ENCODE results near the gene KDM8.

Gene KDM8

DNA sequence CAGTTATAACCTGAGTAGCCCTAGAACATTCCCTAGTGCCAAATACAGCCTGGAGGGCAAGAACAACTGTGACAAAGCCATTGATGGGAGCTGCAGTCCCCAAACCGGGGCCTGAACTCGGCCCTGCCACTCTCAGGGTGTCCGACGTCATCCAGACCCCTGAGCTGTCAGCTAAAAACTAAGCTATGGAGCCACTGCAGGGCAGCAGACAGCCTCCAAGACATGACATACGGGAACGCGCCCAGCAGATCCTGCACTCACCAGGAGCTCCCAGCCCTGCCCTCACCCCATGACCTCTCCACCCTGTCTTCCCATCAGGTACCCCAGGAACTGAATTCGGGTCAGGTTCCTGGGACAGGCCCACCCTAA lies 28.4 kb downstream of the KDM8 start:
- DNase-seq, result no peak

GRCh38 chr16:27232061-27232900 lies 29.0 kb downstream of the KDM8 start:
- no peak for DNase-seq

DNA sequence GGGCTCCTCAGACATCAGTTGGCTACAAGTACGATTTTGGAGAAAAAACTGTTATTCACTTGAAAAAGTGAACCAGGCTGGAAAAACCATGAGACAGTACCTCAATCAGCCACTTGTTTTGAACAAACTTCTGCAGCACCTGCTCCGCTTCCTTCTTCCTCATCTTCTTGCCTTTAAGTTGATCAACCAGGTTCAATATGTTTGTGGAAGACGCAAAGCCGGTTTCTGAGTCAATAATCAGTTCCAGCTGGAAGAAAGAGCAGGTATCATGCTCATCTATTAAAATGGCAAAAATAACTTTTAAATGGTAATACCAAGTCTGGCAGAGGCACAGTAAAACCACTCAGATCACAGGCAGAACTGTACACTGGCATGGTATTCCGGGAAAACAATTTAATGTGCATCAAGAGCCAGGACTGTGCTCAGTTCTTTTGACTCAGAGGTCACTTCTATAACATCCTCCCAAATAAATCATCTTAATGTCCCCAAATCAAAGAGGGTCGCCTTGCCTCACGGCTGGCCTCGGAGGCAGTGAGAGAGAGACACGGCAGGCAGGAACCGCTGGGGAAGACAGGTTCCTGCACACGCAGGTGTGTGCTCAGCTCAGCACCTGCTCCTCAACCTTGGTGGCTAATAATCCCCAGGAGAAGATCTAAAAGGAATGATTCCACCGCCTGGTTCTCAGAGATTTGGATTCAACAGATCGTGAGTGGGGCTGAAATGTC lies 29.7 kb downstream of the KDM8 start:
- no peak for DNase-seq

- no peak for DNase-seq
Measured at GRCh38 chr16:27233731-27234130, 30.4 kb downstream of the KDM8 start.

DNA sequence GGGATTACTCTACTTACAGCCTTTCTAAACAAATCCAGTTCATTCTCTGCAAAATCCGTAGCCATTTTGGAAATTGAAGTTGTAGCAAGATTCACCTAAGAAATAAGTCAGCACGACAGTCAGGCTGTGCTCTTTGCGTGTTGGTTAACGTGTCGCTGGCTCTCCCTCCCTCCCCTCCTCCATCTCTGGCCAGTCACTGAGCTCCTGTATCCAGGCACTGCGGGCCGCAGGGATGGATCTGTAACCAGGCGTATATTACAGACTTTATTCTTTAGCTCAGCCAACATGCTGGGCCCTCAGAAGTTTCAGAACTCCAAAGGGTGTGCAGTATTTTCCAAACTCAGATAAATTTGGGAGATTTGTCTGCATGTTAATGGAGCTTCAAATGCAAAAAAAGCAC lies 30.8 kb downstream of the KDM8 start:
- DNase-seq, result no peak

DNA sequence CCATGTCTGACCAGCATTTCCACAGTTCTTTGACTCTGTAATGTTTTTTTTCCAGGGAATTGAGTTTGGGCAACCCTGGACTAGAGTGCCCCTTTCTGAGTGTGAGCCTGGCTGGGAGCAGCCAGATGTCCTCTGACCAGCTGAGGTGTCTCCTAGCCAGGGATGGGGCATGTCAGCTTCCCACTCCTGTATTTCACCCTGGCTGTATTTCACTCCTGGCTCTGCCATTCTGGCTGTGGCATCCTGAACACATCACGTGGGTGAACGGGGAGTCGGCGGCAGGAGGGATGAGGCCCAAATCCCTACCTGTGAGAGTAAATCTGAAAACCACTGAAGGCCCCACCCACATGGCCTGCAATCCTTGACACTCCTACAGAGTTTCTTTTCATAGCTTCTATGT lies 31.3 kb downstream of the KDM8 start:
- DNase-seq, result no peak

- DNase-seq, result peak; percentile 86
Measured at GRCh38 chr16:27235055-27235937, 32.0 kb downstream of the KDM8 start.

DNA sequence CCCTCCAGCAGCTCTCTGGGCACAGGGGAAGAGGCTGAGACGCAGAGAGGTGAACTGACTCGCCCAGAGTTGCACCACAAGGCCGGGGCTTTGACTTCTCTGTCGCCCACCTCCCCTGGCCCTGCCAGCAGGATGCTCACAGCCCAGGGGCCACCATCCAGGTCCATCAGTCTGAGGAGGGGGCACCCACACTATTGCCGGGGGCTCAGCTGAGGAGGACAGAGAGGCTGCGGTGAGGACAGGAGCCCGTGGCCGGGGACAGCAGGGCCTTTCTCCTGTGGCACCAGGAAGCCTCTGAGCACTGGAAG lies 32.6 kb downstream of the KDM8 start:
- DNase-seq, result no peak

- peak; percentile 67 for DNase-seq
Measured at GRCh38 chr16:27236635-27237218, 33.4 kb downstream of the KDM8 start.

DNA sequence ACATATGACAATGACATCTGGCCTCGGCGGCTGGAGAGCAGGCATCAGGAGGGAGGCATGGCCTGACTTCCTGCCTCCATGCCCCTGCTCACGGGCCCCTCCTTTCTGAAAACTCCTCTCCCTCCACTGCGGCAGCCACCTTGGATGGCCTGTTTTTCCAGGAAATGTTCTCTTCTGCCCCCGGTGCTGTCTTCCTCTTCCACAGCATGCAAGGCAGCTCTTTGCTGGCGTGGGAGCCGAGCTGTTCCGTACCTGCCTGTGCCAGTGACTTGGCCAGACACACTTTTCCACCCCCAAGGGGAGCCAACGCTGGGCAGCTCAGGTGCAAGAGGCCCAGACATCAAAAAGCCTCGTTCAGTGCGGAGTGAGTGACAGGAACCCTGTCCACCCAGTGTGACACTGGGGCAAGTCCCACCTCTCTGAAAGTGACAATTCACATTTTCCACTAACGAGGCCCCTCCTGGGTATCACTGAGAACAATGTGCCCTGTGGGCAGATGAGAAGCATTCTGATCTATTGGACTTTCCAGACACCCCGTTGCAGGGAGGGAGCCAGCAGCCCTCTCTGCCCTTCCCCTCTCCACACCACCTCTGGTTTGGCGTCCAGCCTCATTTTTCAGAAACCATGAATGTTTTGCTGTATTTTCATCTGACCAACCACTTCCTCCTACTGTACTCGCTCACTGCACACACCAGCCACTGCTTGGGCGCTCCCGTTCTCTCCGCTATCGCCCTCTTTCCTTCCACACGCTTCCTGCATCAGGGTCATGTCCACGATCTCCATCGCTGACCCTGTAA lies 34.1 kb downstream of the KDM8 start:
- no peak for DNase-seq

DNA sequence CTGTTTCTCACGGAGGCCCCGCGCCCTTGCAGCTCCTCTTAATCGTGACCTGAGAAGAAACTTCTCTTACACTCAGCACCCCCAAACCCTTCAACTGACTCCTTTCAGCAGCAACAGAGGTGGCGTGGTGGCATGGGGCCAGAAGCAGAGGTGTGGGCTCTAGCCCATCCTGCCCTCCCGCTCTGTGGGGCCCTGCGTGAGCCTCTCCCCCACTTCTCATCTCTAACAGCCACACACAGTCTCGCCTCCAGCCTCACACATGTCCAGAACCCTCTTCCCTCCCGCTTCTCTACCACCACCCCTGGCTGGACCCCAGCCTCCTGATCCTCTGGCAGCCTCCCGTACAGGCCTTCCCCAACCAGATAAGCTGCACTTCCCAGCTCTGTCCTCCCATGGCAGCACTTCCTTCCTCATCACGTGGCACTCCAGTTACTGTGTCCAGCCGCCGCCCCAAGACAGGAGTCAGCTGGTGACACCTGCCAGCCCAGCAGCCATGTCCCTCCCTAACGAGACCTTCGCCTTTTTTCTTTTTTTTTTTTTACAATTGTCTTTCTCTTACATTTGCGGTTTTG lies 34.8 kb downstream of the KDM8 start:
- no peak for DNase-seq

GRCh38 chr16:27238591-27238990 lies 35.3 kb downstream of the KDM8 start:
- no peak for DNase-seq

DNA sequence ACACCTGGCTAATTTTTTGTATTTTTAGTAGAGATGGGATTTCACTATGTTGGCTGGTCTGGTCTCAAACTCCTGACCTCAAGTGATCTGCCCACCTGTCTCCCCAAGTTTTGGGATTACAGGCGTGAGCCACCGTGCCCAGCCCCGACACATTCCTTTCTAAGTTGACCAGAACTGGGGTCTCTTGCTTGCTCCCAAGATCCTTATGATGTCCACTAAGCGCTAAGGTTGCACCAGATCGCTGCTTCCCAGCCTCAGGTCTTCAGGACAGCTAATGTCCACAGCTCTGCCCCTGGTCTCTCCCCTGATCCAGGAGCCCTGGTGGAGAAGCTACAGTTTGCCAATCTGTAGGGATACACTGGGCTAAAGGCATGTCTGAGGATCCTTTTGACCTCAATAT lies 35.7 kb downstream of the KDM8 start:
- no peak for DNase-seq

DNA sequence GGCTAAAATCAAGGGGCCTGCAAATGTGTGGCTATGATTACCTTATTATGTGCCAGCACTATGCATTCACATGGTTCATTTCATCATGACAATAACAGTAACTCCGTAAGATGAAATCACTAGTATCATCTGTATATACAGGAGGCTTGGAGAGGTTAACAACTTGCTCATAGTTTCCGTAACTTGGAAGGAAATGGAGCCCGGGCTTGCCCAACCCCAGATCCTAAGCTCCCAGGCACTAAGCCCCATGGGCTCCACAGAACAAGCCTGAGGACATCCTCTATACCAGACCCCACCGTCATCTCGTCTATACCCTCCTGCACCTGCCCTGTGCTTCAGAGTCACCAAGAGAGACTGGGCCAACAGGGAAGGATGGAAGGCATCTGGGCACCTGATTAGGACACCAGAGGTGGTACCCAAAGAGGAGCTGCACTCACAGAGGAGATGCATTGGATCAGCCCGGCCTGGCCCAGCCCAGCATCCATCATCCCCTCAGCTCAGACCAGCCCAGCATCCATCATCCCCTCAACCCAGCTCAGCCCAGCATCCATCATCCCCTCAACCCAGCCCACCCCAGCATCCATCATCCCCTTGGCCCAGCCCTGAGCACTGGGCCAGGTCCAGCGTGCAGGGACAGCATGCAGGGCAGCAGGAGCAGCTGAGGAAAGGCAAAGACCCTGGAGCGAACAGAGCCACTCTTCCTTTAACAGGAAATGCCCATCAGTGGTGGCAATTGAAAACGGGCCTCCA lies 36.8 kb downstream of the KDM8 start:
- DNase-seq, result no peak

DNA sequence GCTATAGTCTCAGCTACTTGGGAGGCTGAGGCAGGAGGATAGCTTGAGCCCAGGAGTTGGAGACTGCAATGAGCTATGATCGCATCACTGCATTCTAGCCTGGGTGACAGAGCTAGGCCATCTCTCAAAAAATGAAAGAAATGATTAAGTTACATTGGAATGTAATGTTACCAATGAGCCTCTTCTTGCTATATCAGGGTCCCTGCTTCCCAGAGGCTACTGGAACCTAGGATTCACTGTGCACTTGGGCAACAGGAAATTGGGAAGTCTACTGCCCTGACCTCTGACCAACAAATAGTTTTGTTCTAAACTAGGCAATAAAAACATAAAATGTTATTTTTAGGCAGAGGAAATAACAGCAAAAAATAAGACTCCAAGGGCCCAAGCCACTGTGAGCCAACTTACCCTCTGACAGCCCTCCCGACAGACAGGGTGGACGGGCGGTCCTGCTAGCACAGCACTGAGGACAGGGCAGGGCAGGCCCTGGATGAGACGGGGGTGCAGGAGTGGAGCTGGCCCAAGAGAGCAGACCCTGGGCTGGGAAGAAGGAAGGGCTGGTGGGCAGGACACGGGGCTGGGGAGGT lies 37.7 kb downstream of the KDM8 start:
- no peak for DNase-seq

DNA sequence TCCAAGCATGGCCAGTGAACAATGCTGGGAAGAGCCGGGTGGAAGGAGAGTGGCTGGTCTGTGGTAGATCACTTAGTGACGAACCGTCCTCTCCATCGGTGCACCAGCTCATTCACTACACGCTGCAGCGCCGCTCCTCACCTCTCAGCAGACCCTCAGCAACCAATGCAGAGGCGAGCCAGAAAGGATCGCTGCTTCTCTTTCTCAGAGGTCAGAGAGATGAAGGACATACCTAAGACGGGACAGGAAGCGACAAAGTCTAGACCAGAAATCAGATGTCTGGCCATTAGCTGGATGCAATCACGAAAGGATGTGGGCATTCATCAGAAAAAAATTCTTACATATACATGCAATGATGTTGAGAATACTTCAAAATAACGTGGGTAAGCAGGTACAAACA lies 38.3 kb downstream of the KDM8 start:
- no peak for DNase-seq

DNA sequence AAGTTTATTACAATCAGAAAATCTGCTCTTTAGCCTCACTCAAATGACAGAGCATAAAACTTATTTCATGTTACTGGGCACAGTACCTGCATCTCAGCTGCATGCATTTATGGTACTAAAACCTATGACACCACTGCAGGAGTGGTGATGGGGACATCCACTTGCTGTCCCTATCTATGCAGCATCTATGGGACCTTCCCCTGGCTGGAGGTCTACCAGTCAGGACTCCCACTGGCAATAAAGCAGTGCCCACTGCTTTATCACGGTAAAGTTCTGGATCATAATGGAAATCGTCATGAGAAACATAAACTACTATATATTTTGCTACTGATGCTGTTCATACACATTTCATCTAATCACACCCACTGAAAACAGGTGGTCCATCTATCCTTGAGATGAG lies 39.1 kb downstream of the KDM8 start:
- no peak for DNase-seq

DNA sequence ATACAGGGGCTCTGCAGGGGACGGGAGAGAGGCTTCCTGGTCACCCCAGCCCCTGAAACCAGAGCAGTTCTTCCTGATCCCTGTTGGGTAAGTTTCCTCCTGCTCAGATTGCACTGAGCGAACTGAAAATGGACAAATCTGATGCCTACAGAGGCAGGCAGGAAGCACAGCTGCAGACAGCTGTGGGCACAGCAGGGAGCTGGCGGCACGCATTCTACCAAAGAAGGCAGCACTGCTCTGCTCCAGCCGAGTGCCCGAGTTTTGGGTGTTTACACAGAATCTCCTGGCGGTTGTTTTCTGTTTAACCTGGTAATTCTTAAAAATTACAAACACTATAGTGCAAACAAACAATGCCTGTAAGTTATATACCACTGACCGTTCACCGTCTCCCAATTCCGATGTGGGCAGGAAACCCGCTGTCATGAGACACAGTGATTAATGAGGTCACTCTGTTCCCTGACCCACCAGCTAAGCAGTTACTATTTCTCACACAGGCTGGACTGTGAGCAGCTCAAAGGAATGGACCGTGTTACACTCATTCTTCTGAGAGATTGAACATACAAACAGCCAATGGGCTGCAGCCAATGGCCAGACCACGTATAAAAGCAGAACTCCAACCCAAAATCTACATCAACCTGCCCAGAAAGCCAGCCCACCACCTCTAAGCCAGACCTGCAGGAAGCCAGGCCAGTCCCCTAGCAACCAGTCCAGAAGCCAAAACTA lies 39.7 kb downstream of the KDM8 start:
- DNase-seq, result no peak

DNA sequence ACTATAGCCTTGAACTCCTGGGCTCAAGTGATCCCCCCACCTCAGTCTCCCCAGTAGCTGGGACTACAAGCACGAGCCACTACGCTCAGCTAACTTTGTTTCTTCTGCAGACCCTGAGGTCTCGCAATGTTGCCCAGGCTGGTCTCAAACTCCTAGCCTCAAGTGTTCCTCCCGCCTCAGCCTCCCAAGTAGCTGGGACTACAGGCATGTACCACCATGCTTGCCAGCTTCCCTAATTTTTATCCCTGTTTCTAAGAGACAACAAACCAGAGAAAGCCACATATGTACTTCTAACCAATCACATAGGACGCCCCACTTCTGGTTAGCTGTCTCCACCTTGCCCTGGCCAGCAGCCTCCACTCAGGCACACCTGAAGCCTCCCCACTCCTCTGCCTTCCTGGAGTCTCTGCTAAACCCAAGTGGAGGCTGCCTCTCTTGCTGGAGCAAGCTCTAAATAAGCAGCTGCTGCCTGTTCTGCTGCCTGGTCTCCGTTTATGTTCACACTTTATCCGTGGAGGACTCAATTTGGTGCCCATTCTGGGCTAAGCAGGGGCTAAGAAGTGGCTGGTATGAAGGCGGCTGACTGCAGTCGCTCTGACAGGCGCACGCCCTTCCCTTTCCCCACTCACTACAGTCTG lies 40.5 kb downstream of the KDM8 start:
- no peak for DNase-seq

- DNase-seq, result no peak
Measured at GRCh38 chr16:27244363-27244755, 41.0 kb downstream of the KDM8 start.
